SK-N-SH (cell line): ENCODE measurements around the gene MAGEA8. TPM values are rescaled to one million over a fixed set of nuclear protein-coding genes. Genes with fewer than 3 reads are reported as not detected.
A peak's percentile ranks its signal among the peaks of the same experiment; 100 is the strongest.

ENCODE experiments used
- CTCF ChIA-PET: fragments of 300-600, 350-600 bp; formaldehyde crosslinking; extraction: SDS; loops from one replicate; lab custom pipeline; 2021; lab: Yijun Ruan, JAX
- POLR2A ChIA-PET: fragments of 350-600 bp; sonication (Branson Sonifier 250); formaldehyde crosslinking; extraction: SDS; loops from one replicate; lab custom pipeline; 2020; ENCODE audit warnings: antibody characterized with exemption, inconsistent platforms; lab: Yijun Ruan, JAX
- DNase-seq: peaks from one replicate; pipeline ENCODE4 v3.0.0; 2012
- H2AFZ ChIP-seq: fragments of 200-600 bp; sonication (generic); 2 replicates; pipeline ENCODE4 v1.8.1; 2016; ENCODE audit warnings: antibody characterized with exemption, mild to moderate bottlenecking, low read depth
- H3F3A ChIP-seq: fragments of 200-600 bp; sonication (generic); replicated peaks from 2 replicates; pipeline ENCODE3; 2016; ENCODE audit warnings: antibody characterized with exemption, mild to moderate bottlenecking; ENCODE audit not compliant: insufficient read depth
- H3K27ac ChIP-seq, 2 experiments: fragments of 200-500 bp in 1 of 2; fragments of 200-600 bp in 1 of 2; sonication (Bioruptor generic) in 1 of 2; sonication (generic), shearing (Covaris generic) in 1 of 2; 2 replicates each; pipeline versions ENCODE4 v1.5.1 to v1.6.1; 2014 to 2016; ENCODE audit warnings: low read depth in 2 of 2, inconsistent platforms in 1 of 2, low read length in 1 of 2, mild to moderate bottlenecking in 1 of 2, mixed read lengths in 1 of 2
- H3K27me3 ChIP-seq: fragments of 200-600 bp; sonication (generic), shearing (Covaris generic); 2 replicates; pipeline ENCODE4 v1.6.1; 2016; ENCODE audit warnings: mixed run types; ENCODE audit not compliant: insufficient read depth
- H3K36me3 ChIP-seq, 2 experiments: fragments of 200-500 bp in 1 of 2; fragments of 200-600 bp in 1 of 2; sonication (Bioruptor generic) in 1 of 2; sonication (generic) in 1 of 2; replicated peaks in 1 of 2; 2 replicates each; pipeline versions ENCODE3 to v1.5.1; 2014 to 2016; ENCODE audit warnings: low read length in 1 of 2, mild to moderate bottlenecking in 1 of 2; ENCODE audit not compliant: insufficient read depth in 2 of 2, control insufficient read depth in 1 of 2
- H3K4me1 ChIP-seq, 2 experiments: fragments of 200-500 bp in 1 of 2; fragments of 200-600 bp in 1 of 2; sonication (Bioruptor generic) in 1 of 2; sonication (generic), shearing (Covaris generic) in 1 of 2; 2 replicates each; pipeline versions ENCODE4 v1.5.1 to v1.6.1; 2014 to 2016; ENCODE audit warnings: low read depth in 1 of 2, low read length in 1 of 2, mixed run types in 1 of 2; ENCODE audit not compliant: insufficient read depth in 2 of 2, control insufficient read depth in 1 of 2
- H3K4me2 ChIP-seq: fragments of 200-600 bp; sonication (generic), shearing (Covaris generic); 2 replicates; pipeline ENCODE4 v1.6.1; 2017; ENCODE audit warnings: mixed run types
- H3K4me3 ChIP-seq, 2 experiments: fragments of 200-500 bp in 1 of 2; fragments of 200-600 bp in 1 of 2; sonication (Bioruptor generic) in 1 of 2; sonication (generic), shearing (Covaris generic) in 1 of 2; 2 replicates each; pipeline versions ENCODE4 v1.5.1 to v1.8.1; 2014 to 2016; ENCODE audit warnings: low read depth in 2 of 2, inconsistent platforms in 1 of 2, low read length in 1 of 2, mild to moderate bottlenecking in 1 of 2, mixed read lengths in 1 of 2, moderate library complexity in 1 of 2
- H3K79me2 ChIP-seq: fragments of 200-600 bp; sonication (generic); 2 replicates; pipeline ENCODE4 v1.8.1; 2017; ENCODE audit warnings: mild to moderate bottlenecking; ENCODE audit not compliant: insufficient read depth
- H3K9ac ChIP-seq: fragments of 200-600 bp; sonication (generic); 2 replicates; pipeline ENCODE4 v1.6.1; 2017; ENCODE audit warnings: mixed run types
- H3K9me2 ChIP-seq: fragments of 200-600 bp; sonication (generic); 2 replicates; pipeline ENCODE4 v1.6.1; 2017; ENCODE audit warnings: mixed run types
- H3K9me3 ChIP-seq: fragments of 200-600 bp; sonication (generic); 2 replicates; pipeline ENCODE4 v1.6.1; 2017; ENCODE audit warnings: mixed run types, mild to moderate bottlenecking, moderate library complexity
- H4K20me1 ChIP-seq: fragments of 200-600 bp; sonication (generic); 2 replicates; pipeline ENCODE4 v1.6.1; 2017; ENCODE audit warnings: mild to moderate bottlenecking, mixed run types; ENCODE audit not compliant: insufficient read depth
- CTCF ChIP-seq: fragments of 200-600 bp; sonication (generic); IDR thresholded peaks from 2 replicates; pipeline ENCODE4 v1.6.1; 2017; ENCODE audit warnings: antibody characterized with exemption, mild to moderate bottlenecking, moderate library complexity
- FOSL2 ChIP-seq: IDR thresholded peaks from 2 replicates; pipeline ENCODE4 v1.4.0; 2012; ENCODE audit warnings: low read depth, mild to moderate bottlenecking, moderate library complexity, borderline replicate concordance
- FOXM1 ChIP-seq: IDR thresholded peaks from 2 replicates; pipeline ENCODE4 v1.4.0; 2012; ENCODE audit warnings: low read depth, mild to moderate bottlenecking
- GABPA ChIP-seq: IDR thresholded peaks from 2 replicates; pipeline ENCODE4 v1.4.0; 2012; ENCODE audit warnings: low read depth, mild to moderate bottlenecking
- IRF3 ChIP-seq: fragments of 150-350 bp; IDR thresholded peaks from 2 replicates; pipeline ENCODE4 v1.6.1; 2016; ENCODE audit warnings: mild to moderate bottlenecking, low read depth, low read length
- JUND ChIP-seq: IDR thresholded peaks from 2 replicates; pipeline ENCODE4 v1.4.0; 2012
- MAX ChIP-seq: IDR thresholded peaks from 2 replicates; pipeline ENCODE4 v1.4.0; 2012; ENCODE audit warnings: low read depth
- MEF2A ChIP-seq: IDR thresholded peaks from 2 replicates; pipeline ENCODE4 v1.4.0; 2012; ENCODE audit warnings: low read depth, borderline replicate concordance
- NRF1 ChIP-seq: IDR thresholded peaks from 2 replicates; pipeline ENCODE4 v1.6.1; 2012; ENCODE audit warnings: low read depth, mild to moderate bottlenecking, low read length
- POLR2AphosphoS5 ChIP-seq: IDR thresholded peaks from 2 replicates; pipeline ENCODE4 v1.6.1; 2012; ENCODE audit warnings: low read depth, low read length
- RAD21 ChIP-seq: IDR thresholded peaks from 2 replicates; pipeline ENCODE4 v1.6.1; 2012; ENCODE audit warnings: mild to moderate bottlenecking, low read length
- RCOR1 ChIP-seq: fragments of 150-350 bp; IDR thresholded peaks from 2 replicates; pipeline ENCODE4 v1.6.1; 2017; ENCODE audit warnings: antibody characterized with exemption, low read length
- REST ChIP-seq: IDR thresholded peaks from 2 replicates; pipeline ENCODE4 v1.6.1; 2012; ENCODE audit warnings: mild to moderate bottlenecking, low read depth, low read length, moderate library complexity
- SIN3A ChIP-seq: IDR thresholded peaks from 2 replicates; pipeline ENCODE4 v1.6.1; 2012; ENCODE audit warnings: low read depth, mild to moderate bottlenecking, low read length, moderate library complexity, borderline replicate concordance
- TAF1 ChIP-seq: IDR thresholded peaks from 2 replicates; pipeline ENCODE4 v1.6.1; 2012; ENCODE audit warnings: low read depth, mild to moderate bottlenecking, low read length, moderate library complexity, borderline replicate concordance
- ZBTB33 ChIP-seq: IDR thresholded peaks from 2 replicates; pipeline ENCODE4 v1.4.0; 2012; ENCODE audit warnings: low read depth, borderline replicate concordance
- WGBS: methylation state at CpG from one replicate; pipeline ENCODE4 v1.1.6; 2017; ENCODE audit warnings: low lambda C conversion rate; 5-methylcytosine and 5-hydroxymethylcytosine counted together
- polyA plus RNA-seq, 3 experiments: library from polyadenylated mRNA; depleted of rRNA; stranded (reverse); fragments of >200 nt; gene quantifications; 2 replicates each; pipeline ENCODE4 v1.2.3, GENCODE V29; 2012

The MAGEA8 gene
- polyA plus RNA-seq, 1 of the 3 experiments (the other 2 are of a cell fraction), result 0.20 TPM

- TF ChIP-seq ZBTB33 (no peak), IRF3 (no peak), GABPA (no peak), POLR2AphosphoS5 (no peak), RAD21 (no peak)
- TF ChIP-seq, all 33 proteins: peak for 0
Observed at GRCh38 chrX:149898554-149898953, 17.6 kb downstream of the MAGEA8 start (continued).

GRCh38 chrX:149903889-149904748, 23.1 kb downstream of the MAGEA8 start:
- no peaks in the 10 kb centered on the region for H3K27me3 ChIP-seq
- 3% methylated on average over 6 of the region's 6 CpGs for WGBS
- TF ChIP-seq JUND (no peak), CTCF (peak; percentile 24; the same call in 1 of the 2 replicates)
- TF ChIP-seq, all 33 proteins: peak for 1
- H3K9me3 ChIP-seq, result no peaks in the 10 kb centered on the region
- no peaks in the 10 kb centered on the region for H3K9me2 ChIP-seq
- POLR2A ChIA-PET, result no interaction called here
- no peak for DNase-seq
- H3K4me2 ChIP-seq, result peak overlapping the region; percentile 58; the same call in 1 of the 2 replicates
- no peak overlapping the region for H3K27ac ChIP-seq
- H3K36me3 ChIP-seq, result no peaks in the 10 kb centered on the region
- no peaks in the 10 kb centered on the region for H3F3A ChIP-seq
- CTCF ChIA-PET, result no interaction called here
- H4K20me1 ChIP-seq, result no peaks in the 10 kb centered on the region
- H3K9ac ChIP-seq, result no peak overlapping the region
- no peak overlapping the region; the same call in 1 of the 2 replicates for H2AFZ ChIP-seq
- no peaks in the 10 kb centered on the region for H3K79me2 ChIP-seq
- H3K4me3 ChIP-seq, result peak overlapping the region; percentile 8 to 14; a peak in 1 of 4 replicates
- H3K4me1 ChIP-seq, result no peaks in the 10 kb centered on the region

- TF ChIP-seq FOXM1, result no peak
- TF ChIP-seq TAF1, result no peak
- TF ChIP-seq MEF2A, result no peak
- no peak for TF ChIP-seq REST
- TF ChIP-seq RCOR1, result no peak
- TF ChIP-seq SIN3A, result no peak
- TF ChIP-seq MAX, result no peak
- no peak for TF ChIP-seq NRF1
- TF ChIP-seq FOSL2, result no peak
- TF ChIP-seq POLR2AphosphoS5, result no peak
- no peaks in the 10 kb centered on the region for H3K27me3 ChIP-seq
- H2AFZ ChIP-seq, result no peak overlapping the region
- no peak overlapping the region for H3K9ac ChIP-seq
- no peaks in the 10 kb centered on the region for H3F3A ChIP-seq
- no peak overlapping the region for H3K4me3 ChIP-seq
- H3K27ac ChIP-seq, result no peak overlapping the region
- H3K36me3 ChIP-seq, result no peaks in the 10 kb centered on the region
- no peaks in the 10 kb centered on the region for H3K9me3 ChIP-seq
- no peak for DNase-seq
- H4K20me1 ChIP-seq, result no peaks in the 10 kb centered on the region
- no peaks in the 10 kb centered on the region for H3K9me2 ChIP-seq
- no peak overlapping the region for H3K4me2 ChIP-seq
- ChIA-PET POLR2A (no interaction called here), CTCF (no interaction called here)
- no peaks in the 10 kb centered on the region for H3K4me1 ChIP-seq
- WGBS, result 39% methylated on average over 3 of the region's 3 CpGs
- no peaks in the 10 kb centered on the region for H3K79me2 ChIP-seq
Observed at GRCh38 chrX:149908308-149908707, 27.3 kb downstream of the MAGEA8 start.
